B cell (primary cell): ENCODE results near the gene THSD4. TPM values are rescaled to one million over a fixed set of nuclear protein-coding genes. Genes with fewer than 3 reads are reported as not detected.

Experiments
- ATAC-seq: fragments of 200-7000 bp; cut with Tn5 transposase; one replicate; pipeline ENCODE4 v1.10.0; 2021; ENCODE audit warnings: low read depth, mild to moderate bottlenecking, moderate number of reproducible peaks, moderate library complexity
- CTCF ChIA-PET: fragments of 350-600 bp; sonication (Branson Sonifier 250); formaldehyde crosslinking; loops from one replicate; lab custom pipeline; 2021; ENCODE audit warnings: antibody characterized with exemption, inconsistent platforms; lab: Charles Lee
- POLR2A ChIA-PET: fragments of 350-600 bp; sonication (Branson Sonifier 250); formaldehyde crosslinking; loops from one replicate; lab custom pipeline; 2021; ENCODE audit warnings: antibody characterized with exemption; lab: Charles Lee
- DNase-seq: peaks from one replicate; pipeline ENCODE4 v3.0.0; 2013
- H2AFZ ChIP-seq: 2 replicates; pipeline ENCODE4 v1.6.1; 2012; ENCODE audit warnings: mild to moderate bottlenecking, low read depth, low read length; ENCODE audit not compliant: insufficient read depth, poor library complexity, severe bottlenecking
- H3K27ac ChIP-seq, 2 donors: 1 replicate in 1 of 2; 2 replicates in 1 of 2; pipeline ENCODE4 v1.5.1; 2012 to 2013; ENCODE audit warnings: low read length in 2 of 2, mild to moderate bottlenecking in 2 of 2, moderate library complexity in 1 of 2
- H3K27me3 ChIP-seq, 4 experiments: fragments of 200-600 bp in 1 of 4; sonication (generic) in 1 of 4; replicated peaks in 1 of 4; 1 replicate in 2 of 4; 2 replicates in 2 of 4; pipeline versions ENCODE4 v1.6.1 to v1.7.0; 2013 to 2016; ENCODE audit warnings: low read length in 3 of 4, mild to moderate bottlenecking in 2 of 4, mixed read lengths in 1 of 4, moderate library complexity in 1 of 4; ENCODE audit not compliant: insufficient read depth in 4 of 4, control insufficient read depth in 3 of 4; ENCODE audit errors: control extremely low read depth in 1 of 4
- H3K36me3 ChIP-seq, 2 experiments: replicated peaks in 1 of 2; 1 replicate in 1 of 2; 2 replicates in 1 of 2; pipeline versions ENCODE4 v1.6.1 to v1.7.1; 2013; ENCODE audit warnings: low read length in 1 of 2; ENCODE audit not compliant: insufficient read depth in 2 of 2, control insufficient read depth in 1 of 2; ENCODE audit errors: control extremely low read depth in 1 of 2, extremely low read depth in 1 of 2
- H3K4me1 ChIP-seq, 2 donors: fragments of 200-600 bp in 1 of 2; sonication (generic) in 1 of 2; 1 replicate in 1 of 2; 2 replicates in 1 of 2; pipeline versions ENCODE4 v1.5.1 to v1.6.1; 2013 to 2017; ENCODE audit warnings: low read length in 2 of 2; ENCODE audit not compliant: control insufficient read depth in 2 of 2, insufficient read depth in 2 of 2
- H3K4me2 ChIP-seq: replicated peaks from 2 replicates; pipeline ENCODE3; 2012; ENCODE audit warnings: mild to moderate bottlenecking, low read depth, low read length; ENCODE audit not compliant: poor library complexity, severe bottlenecking
- H3K4me3 ChIP-seq, 5 experiments: fragments of 200-600 bp in 1 of 5; sonication (generic) in 1 of 5; 1 replicate in 3 of 5; 2 replicates in 2 of 5; pipeline versions ENCODE4 v1.5.1 to v1.7.0; 2011 to 2016; ENCODE audit warnings: low read length in 4 of 5, mild to moderate bottlenecking in 4 of 5, low read depth in 2 of 5, control low read depth in 1 of 5, moderate library complexity in 1 of 5; ENCODE audit not compliant: insufficient read depth in 1 of 5; ENCODE audit errors: control extremely low read depth in 1 of 5, extremely low read depth in 1 of 5
- H3K79me2 ChIP-seq: fragments of 200-600 bp; sonication (generic); one replicate; pipeline ENCODE4 v1.6.0; 2016; ENCODE audit warnings: low read length; ENCODE audit not compliant: control insufficient read depth, insufficient read depth
- H3K9ac ChIP-seq: fragments of 200-600 bp; sonication (generic); 2 replicates; pipeline ENCODE4 v1.6.1; 2017; ENCODE audit warnings: mild to moderate bottlenecking, low read length, moderate library complexity
- H3K9me3 ChIP-seq, 3 donors: one replicate each; pipeline versions ENCODE4 v1.6.1 to v1.7.1; 2013; ENCODE audit warnings: low read length in 2 of 3; ENCODE audit not compliant: control insufficient read depth in 2 of 3, insufficient read depth in 1 of 3; ENCODE audit errors: control extremely low read depth in 1 of 3
- H4K20me1 ChIP-seq: 2 replicates; pipeline ENCODE4 v1.6.0; 2012; ENCODE audit warnings: mild to moderate bottlenecking, low read length; ENCODE audit not compliant: insufficient read depth, control insufficient read depth, poor library complexity, severe bottlenecking
- H3K27ac Mint-ChIP-seq: one replicate; pipeline ENCODE4 v1.8.0; 2021; ENCODE audit warnings: mixed read lengths
- H3K27me3 Mint-ChIP-seq: one replicate; pipeline ENCODE4 v1.8.0; 2021; ENCODE audit warnings: mixed read lengths
- H3K4me1 Mint-ChIP-seq: one replicate; pipeline ENCODE4 v1.8.0; 2021; ENCODE audit warnings: mixed read lengths
- H3K4me3 Mint-ChIP-seq: one replicate; pipeline ENCODE4 v1.8.0; 2021; ENCODE audit warnings: mixed read lengths
- H3K9me3 Mint-ChIP-seq: one replicate; pipeline ENCODE4 v1.8.0; 2022; ENCODE audit warnings: mixed read lengths; ENCODE audit not compliant: insufficient read depth
- EZH2 ChIP-seq: IDR thresholded peaks from 2 replicates; pipeline ENCODE4 v1.6.1; 2012; ENCODE audit warnings: borderline replicate concordance, low read depth, mild to moderate bottlenecking, moderate library complexity, low read length; ENCODE audit not compliant: insufficient read depth, poor library complexity, severe bottlenecking
- WGBS: methylation state at CpG from one replicate; pipeline ENCODE4 v1.1.5; 2013; ENCODE audit warnings: missing lambda C conversion rate; ENCODE audit not compliant: insufficient coverage; 5-methylcytosine and 5-hydroxymethylcytosine counted together
- intact Hi-C: fragments of 100-400 bp; cut with micrococcal nuclease; formaldehyde crosslinking; loops from one replicate; pipeline ENCODE4 v1.10.0; 2022
- polyA plus RNA-seq: library from polyadenylated mRNA; depleted of rRNA; stranded (reverse); fragments of >200 nt; gene quantifications from 2 replicates; pipeline ENCODE4 v1.2.3, GENCODE V29; 2012
- total RNA-seq, 2 donors: library from RNA; stranded (reverse); fragments of 120-200 nt in 1 of 2; gene quantifications; 1 replicate in 1 of 2; 2 replicates in 1 of 2; pipeline versions ENCODE4 v1.2.3 to v1.2.4, GENCODE V29; 2013 to 2022
- TF ChIP-seq, protein P1 (sequence below): fragments of 200-600 bp; IDR thresholded peaks from one replicate; pipeline ENCODE4 v1.8.0; 2022; ENCODE audit warnings: antibody characterized with exemption, mild to moderate bottlenecking

The THSD4 gene
- total and polyA plus RNA-seq, 2 donors (not counting 1 experiment from before 2014, with no cell fraction given), result not detected

DNA sequence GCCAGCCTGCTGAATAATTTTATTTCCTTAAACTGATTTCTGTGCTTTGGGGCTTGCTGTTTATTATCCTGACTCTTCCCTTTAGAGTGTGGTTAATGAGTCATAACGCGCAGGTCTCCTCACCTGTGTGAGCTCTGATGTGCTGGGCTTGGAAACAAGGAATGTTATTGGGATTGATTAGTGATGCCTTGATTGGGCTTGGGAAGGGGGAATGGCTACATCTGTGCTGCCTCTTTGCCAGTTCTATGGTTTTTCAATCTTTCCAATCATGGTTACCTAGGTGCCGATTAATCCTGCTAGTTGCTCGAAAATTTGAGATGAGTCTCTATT lies 161.0 kb downstream of the THSD4 start:
- Histone ChIP-seq H3K4me3 (no peak overlapping the region), H2AFZ (no peak overlapping the region), H3K4me2 (no peak overlapping the region), H3K9ac (no peak overlapping the region), H3K79me2 (no peaks in the 10 kb centered on the region), H4K20me1 (no peaks in the 10 kb centered on the region), H3K36me3 (no peaks in the 10 kb centered on the region), H3K4me1 (no peaks in the 10 kb centered on the region), H3K27ac (no peak overlapping the region), H3K9me3 (no peaks in the 10 kb centered on the region), H3K27me3 (no peaks in the 10 kb centered on the region)
- Mint-ChIP-seq H3K4me1 (no peaks in the 10 kb centered on the region), H3K27me3 (peaks cover 3% of the 10 kb centered on the region), H3K27ac (no peak overlapping the region), H3K9me3 (no peaks in the 10 kb centered on the region), H3K4me3 (no peak overlapping the region)
- ATAC-seq (no peak), DNase-seq (no peak)
- ChIA-PET POLR2A (no interaction called here), CTCF (no interaction called here)
- TF ChIP-seq EZH2, result no peak
- TF ChIP-seq, protein P1, sequence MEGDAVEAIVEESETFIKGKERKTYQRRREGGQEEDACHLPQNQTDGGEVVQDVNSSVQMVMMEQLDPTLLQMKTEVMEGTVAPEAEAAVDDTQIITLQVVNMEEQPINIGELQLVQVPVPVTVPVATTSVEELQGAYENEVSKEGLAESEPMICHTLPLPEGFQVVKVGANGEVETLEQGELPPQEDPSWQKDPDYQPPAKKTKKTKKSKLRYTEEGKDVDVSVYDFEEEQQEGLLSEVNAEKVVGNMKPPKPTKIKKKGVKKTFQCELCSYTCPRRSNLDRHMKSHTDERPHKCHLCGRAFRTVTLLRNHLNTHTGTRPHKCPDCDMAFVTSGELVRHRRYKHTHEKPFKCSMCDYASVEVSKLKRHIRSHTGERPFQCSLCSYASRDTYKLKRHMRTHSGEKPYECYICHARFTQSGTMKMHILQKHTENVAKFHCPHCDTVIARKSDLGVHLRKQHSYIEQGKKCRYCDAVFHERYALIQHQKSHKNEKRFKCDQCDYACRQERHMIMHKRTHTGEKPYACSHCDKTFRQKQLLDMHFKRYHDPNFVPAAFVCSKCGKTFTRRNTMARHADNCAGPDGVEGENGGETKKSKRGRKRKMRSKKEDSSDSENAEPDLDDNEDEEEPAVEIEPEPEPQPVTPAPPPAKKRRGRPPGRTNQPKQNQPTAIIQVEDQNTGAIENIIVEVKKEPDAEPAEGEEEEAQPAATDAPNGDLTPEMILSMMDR, result no peak
- WGBS, result no CpG with 5 or more reads among the region's 4 CpGs
- intact Hi-C loops, result no loop called here

DNA sequence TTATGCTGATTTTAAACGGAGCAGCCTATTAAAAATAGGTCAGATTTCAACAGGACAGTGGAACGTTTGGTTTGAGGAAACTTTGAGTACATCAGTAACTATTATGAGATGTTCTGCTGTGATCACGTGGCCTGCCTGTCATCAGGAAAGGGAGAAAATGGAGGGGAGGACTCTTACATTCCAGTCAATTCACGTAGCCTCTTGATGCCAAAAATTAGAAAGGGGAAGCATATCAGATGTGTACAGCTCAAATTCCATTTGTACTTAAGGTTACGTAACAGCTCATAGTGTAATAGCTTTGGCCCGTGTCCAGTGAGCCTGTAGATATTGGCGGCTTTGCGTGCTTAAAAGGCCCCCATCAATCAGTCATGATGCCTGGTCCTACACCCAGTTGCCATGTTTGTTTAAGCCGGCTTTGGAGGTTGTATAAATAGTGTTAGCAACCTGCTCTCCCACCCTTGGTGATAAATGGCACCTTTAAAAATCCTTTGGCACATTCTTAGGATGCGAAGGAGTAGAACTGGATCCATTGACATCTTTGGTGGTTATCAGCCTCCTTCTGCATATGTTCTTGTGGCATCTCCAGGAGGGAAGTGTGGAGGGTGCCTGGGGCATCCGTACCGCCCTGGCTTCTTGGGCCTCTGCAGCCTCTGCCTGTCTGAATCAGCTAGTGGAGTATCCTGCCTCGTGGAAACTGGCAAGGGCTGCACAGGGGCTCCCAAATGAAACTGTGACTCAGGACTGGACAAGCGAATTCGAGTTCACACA lies 163.9 kb downstream of the THSD4 start:
- no peaks in the 10 kb centered on the region for H3K9me3 Mint-ChIP-seq
- TF ChIP-seq EZH2, result no peak
- TF ChIP-seq, protein P1, result no peak
- DNase-seq (no peak), ATAC-seq (no peak)
- Histone ChIP-seq H3K79me2 (no peaks in the 10 kb centered on the region), H3K9me3 (no peaks in the 10 kb centered on the region), H3K4me3 (no peak overlapping the region), H3K9ac (no peak overlapping the region), H3K27ac (no peak overlapping the region), H3K36me3 (no peaks in the 10 kb centered on the region), H3K27me3 (no peaks in the 10 kb centered on the region), H3K4me2 (no peak overlapping the region), H3K4me1 (no peaks in the 10 kb centered on the region), H2AFZ (no peak overlapping the region), H4K20me1 (no peaks in the 10 kb centered on the region)
- ChIA-PET POLR2A (no interaction called here), CTCF (no interaction called here)
- H3K27ac Mint-ChIP-seq, result no peak overlapping the region
- H3K4me3 Mint-ChIP-seq, result no peak overlapping the region
- 69% methylated on average over 10 of the region's 15 CpGs for whole genome bisulfite sequencing
- intact Hi-C loops, result no loop called here
- H3K4me1 Mint-ChIP-seq, result no peaks in the 10 kb centered on the region
- peaks cover 3% of the 10 kb centered on the region for H3K27me3 Mint-ChIP-seq
